ENCODE results near the gene L3MBTL4.

DNA sequence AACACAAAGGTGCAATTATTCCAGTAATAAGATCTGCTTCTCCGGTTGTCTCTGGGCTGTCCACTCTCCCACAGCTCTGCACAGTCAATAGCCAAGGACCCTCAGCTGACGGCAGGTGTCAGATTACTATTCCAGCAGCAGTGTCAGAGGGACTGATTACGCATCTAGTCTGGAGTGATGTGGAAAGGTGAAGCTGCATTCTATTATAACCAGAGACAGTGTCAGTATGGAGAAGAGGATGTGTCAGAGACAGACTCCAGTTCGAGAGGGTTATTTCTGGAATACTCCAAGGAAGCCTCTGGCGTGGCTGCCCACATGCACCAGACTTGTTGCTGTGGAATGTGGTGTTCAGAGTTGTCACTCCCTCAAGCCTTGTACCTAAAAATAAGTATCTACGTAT is 355.8 kb downstream of the L3MBTL4 start:
- TF ChIP-seq, protein P1, sequence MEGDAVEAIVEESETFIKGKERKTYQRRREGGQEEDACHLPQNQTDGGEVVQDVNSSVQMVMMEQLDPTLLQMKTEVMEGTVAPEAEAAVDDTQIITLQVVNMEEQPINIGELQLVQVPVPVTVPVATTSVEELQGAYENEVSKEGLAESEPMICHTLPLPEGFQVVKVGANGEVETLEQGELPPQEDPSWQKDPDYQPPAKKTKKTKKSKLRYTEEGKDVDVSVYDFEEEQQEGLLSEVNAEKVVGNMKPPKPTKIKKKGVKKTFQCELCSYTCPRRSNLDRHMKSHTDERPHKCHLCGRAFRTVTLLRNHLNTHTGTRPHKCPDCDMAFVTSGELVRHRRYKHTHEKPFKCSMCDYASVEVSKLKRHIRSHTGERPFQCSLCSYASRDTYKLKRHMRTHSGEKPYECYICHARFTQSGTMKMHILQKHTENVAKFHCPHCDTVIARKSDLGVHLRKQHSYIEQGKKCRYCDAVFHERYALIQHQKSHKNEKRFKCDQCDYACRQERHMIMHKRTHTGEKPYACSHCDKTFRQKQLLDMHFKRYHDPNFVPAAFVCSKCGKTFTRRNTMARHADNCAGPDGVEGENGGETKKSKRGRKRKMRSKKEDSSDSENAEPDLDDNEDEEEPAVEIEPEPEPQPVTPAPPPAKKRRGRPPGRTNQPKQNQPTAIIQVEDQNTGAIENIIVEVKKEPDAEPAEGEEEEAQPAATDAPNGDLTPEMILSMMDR (IDR thresholded peaks at IDR 0.05): no peak
- TF ChIP-seq POLR2A (IDR thresholded peaks at IDR 0.05) (no peak), EP300 (IDR thresholded peaks at IDR 0.05) (no peak)
